ENCODE data around the gene STEAP3.

STEAP3 gene

GRCh38 chr2:119197529-119198239 is 25.9 kb upstream of the STEAP3 start:
- no peak for DNase-seq (ENCODE audit: low read depth)

GRCh38 chr2:119198240-119198840 is 25.3 kb upstream of the STEAP3 start:
- DNase-seq (ENCODE audit: low read depth), result no peak

GRCh38 chr2:119201815-119202214 is 21.8 kb upstream of the STEAP3 start:
- DNase-seq (ENCODE audit: low read depth), result no peak

GRCh38 chr2:119202610-119203310 is 20.9 kb upstream of the STEAP3 start:
- no peak for DNase-seq (ENCODE audit: low read depth)

- DNase-seq (ENCODE audit: low read depth), result no peak
Measured at GRCh38 chr2:119204525-119204924, 19.1 kb upstream of the STEAP3 start.

- DNase-seq (ENCODE audit: low read depth), result no peak
Measured at GRCh38 chr2:119205001-119205706, 18.5 kb upstream of the STEAP3 start.

- DNase-seq (ENCODE audit: low read depth), result no peak
Measured at GRCh38 chr2:119206201-119206600, 17.4 kb upstream of the STEAP3 start.

- no peak for DNase-seq (ENCODE audit: low read depth)
Measured at GRCh38 chr2:119207447-119207846, 16.2 kb upstream of the STEAP3 start.

- DNase-seq (ENCODE audit: low read depth), result no peak
Measured at GRCh38 chr2:119208791-119209203, 14.8 kb upstream of the STEAP3 start.

- no peak for DNase-seq (ENCODE audit: low read depth)
Measured at GRCh38 chr2:119212139-119212800, 11.4 kb upstream of the STEAP3 start.

- no peak for DNase-seq (ENCODE audit: low read depth)
Measured at GRCh38 chr2:119214453-119215037, 9.1 kb upstream of the STEAP3 start.

- no peak for DNase-seq (ENCODE audit: low read depth)
Measured at GRCh38 chr2:119216994-119217393, 6.6 kb upstream of the STEAP3 start.

GRCh38 chr2:119218478-119219064 is 5.1 kb upstream of the STEAP3 start:
- no peak for DNase-seq (ENCODE audit: low read depth)

- DNase-seq (ENCODE audit: low read depth), result no peak
Measured at GRCh38 chr2:119219873-119220272, 3.8 kb upstream of the STEAP3 start.

- DNase-seq (ENCODE audit: low read depth), result no peak
Measured at GRCh38 chr2:119220720-119221301, 2.8 kb upstream of the STEAP3 start.

GRCh38 chr2:119221609-119222008 is 2.0 kb upstream of the STEAP3 start:
- no peak for DNase-seq (ENCODE audit: low read depth)

GRCh38 chr2:119222213-119222612 is 1.4 kb upstream of the STEAP3 start:
- no peak for DNase-seq (ENCODE audit: low read depth)

- no peak for DNase-seq (ENCODE audit: low read depth)
Measured at GRCh38 chr2:119222863-119223520, 642 bp upstream of the STEAP3 start.

GRCh38 chr2:119224391-119225104 is 914 bp downstream of the STEAP3 start:
- DNase-seq (ENCODE audit: low read depth), result no peak
